GM19239 (cell line): ENCODE results near the gene DTX1.

Experiments used
- DNase-seq: peaks from one replicate; pipeline ENCODE4 v3.0.0; 2011; ENCODE audit warnings: low spot score; ENCODE audit not compliant: insufficient read length
- FAIRE-seq: peaks from 2 replicates; lab custom pipeline; 2011; peaks lifted over from hg19 to GRCh38; lab: Jason Lieb, UNC

Gene DTX1

GRCh38 chr12:113056631-113057488 lies at the start of gene DTX1:
Gene DTX1 (plus strand): TSS chr12:113056730. CDS start chr12:113058193, 1,463 bp downstream.
- no peak for FAIRE-seq
- no peak for DNase-seq

DNA sequence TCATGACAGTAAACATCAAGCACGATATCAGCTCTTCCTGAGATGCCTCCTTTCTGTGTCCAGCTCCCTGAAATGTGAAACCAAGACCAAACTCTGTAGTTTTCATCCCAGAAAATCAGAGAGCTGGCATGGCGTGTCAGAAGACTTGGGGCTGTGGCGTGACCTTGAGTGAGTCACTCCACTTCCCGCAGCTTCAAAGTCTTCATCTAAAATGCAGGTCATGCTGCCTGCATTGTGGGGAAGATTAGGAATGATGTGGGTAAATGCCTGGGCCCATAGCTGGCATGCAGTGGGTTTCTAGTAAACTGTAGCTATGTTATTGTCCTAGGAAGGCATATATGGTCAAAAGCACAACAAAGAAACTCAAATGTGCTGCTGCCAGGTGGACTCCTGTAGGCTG lies 49.4 kb upstream of the DTX1 start:
- FAIRE-seq: no peak
- no peak for DNase-seq

DNA sequence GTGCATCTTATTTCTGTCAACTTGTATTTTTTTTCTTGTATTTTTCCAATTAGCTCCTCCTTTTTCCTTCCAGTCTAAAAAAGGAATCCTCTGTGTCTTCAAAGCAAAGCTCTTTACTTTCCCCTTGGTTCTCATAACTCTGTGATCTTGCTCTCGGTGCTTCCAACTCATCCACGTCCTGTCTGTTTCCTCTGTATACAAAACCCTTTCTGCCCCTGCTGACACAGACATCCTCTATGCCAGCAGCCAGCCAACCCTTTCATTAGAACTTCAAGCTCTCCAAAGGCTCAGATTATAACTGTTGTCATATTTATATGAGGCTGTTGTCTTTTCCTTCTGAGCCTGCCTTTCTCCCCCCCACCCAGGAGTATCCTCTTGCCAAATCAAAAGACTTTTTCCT lies 45.8 kb upstream of the DTX1 start:
- DNase-seq: no peak
- no peak for FAIRE-seq

DNA sequence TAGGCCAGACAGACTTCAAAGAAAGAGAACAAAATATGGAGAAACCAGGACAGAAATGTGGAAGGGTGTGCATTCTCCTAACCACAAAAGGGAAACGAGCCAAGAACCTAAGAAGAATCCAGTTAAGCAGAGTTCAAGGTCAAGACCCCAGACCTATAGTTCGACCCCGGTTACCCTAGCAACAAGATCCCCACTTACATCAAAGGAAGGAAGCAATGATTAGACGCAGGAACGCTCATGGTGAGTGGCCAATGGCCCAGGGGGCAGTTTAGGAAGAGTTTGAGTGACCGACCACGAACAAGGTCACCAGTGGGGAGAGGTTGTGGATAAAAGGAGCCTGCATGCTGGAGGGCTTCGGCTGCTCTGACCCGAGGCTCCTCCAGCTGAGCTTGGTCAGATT lies 42.0 kb upstream of the DTX1 start:
- DNase-seq (no peak), FAIRE-seq (no peak)

GRCh38 chr12:113016796-113017195 lies 39.7 kb upstream of the DTX1 start:
- DNase-seq (no peak), FAIRE-seq (no peak)

DNA sequence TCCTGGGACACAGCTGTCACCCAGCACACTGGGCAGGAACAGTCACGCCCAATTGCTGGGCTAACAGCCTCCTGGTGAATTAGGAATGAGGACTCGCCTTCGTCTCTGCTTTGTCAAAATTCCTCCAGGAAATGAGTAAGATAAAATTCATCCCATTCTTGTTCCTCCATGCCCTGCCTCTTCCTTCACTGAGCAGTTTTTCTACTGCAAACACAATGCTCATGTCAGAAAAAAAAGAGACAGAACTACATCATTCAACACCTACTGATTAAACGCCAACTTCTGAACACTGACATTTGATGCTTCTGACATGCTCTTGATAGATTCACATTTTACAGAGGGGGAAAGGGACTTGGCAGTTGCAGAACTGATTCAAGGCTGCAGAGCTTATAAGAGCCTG lies 37.5 kb upstream of the DTX1 start:
- FAIRE-seq (no peak), DNase-seq (no peak)

DNA sequence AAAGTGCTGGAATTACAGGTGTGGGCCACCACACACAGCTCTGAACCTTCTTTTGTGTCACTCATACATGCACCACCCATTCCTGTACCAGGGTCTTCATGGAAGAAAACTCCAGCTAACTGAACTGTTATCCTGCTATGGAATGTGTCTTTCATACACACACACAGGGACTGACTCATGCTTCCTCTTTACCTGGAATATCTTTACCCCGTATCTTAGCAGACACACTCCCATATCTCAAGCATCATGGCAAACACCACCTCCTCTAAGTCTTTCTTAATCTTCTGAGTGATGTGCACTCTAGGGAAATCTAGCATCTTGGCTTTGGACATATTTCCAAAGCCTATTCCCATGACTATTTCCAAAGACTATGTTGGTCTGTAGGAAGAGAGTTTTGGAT lies 35.0 kb upstream of the DTX1 start:
- DNase-seq: no peak
- FAIRE-seq: no peak

DNA sequence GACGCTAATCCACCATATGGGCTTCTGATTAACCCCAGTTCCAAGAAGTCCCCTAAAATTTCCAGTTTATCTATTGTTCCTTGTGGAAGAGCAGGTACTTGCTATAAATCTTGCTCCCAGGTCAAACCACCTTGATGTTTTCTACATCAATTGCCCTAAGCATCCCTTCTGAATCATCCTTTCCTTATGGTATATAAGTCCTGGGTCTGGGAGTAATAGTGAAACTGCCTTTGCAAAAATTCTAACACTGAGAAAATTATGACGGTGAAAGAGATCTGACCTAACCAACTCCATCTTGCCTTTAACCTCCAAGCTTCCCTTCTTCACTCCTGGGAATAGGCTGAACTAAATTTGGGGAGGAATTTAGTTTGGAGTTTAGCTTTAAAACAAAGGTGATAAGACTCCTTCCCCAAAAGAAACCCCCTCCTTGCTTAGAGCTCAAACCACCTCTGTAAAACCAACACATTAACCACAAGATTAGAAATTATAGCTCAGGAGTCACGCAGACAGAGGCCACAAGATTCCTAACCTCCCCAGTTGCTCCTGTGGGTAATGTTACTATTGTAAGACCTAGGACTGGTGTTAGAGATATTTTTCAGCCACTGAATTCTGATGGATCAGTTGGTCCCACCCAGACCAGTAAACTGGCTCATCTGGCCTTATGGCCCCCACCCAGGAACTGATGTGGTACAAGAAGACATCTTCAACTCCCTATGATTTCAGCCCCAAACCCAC lies 33.8 kb upstream of the DTX1 start:
- DNase-seq (no peak), FAIRE-seq (no peak)

DNA sequence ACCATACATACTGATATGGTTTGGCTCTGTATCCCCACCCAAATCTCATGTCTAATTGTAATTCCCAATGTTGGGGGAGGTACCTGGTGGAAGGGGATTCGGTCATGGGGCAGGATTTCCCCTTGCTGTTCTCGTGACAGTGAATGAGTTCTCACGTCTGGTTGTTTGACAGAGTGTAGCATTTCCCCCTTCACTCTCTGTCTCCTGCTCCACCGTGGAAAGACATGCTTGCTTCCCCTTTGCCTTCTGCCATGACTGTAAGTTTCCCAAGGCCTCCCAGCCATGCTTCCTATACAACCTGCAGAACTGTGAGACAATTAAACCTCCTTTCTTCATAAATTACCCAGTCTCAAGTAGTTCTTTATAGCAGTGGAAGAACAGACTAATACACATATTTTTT lies 28.8 kb upstream of the DTX1 start:
- no peak for DNase-seq
- no peak for FAIRE-seq

GRCh38 chr12:113030875-113031525 lies 25.5 kb upstream of the DTX1 start:
- FAIRE-seq (peak; percentile 86), DNase-seq (peak; percentile 44)

GRCh38 chr12:113039911-113040445 lies 16.6 kb upstream of the DTX1 start:
- FAIRE-seq: no peak
- DNase-seq: no peak

DNA sequence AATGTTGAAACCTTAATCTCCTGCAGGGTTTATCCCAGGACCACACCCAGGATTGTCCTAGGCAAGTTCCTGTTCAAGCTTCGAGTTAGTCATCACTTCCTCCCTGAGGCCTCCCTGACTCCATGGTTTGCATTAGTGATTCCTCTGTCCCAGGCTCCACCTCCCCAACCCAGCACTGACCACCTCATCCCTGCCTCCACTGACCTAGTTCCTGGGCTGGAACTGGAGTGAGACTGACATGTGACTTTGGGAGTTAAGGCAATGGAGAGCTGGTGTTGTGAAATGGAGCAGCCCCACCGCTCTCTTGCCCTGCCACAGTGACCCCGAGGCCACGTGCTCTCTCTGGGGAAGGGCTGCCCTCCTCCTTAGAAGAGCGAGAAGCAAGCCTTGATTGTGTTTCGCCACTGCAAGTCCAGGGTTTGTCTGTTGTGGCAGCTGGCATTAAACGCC lies 15.8 kb upstream of the DTX1 start:
- DNase-seq (no peak), FAIRE-seq (no peak)

DNA sequence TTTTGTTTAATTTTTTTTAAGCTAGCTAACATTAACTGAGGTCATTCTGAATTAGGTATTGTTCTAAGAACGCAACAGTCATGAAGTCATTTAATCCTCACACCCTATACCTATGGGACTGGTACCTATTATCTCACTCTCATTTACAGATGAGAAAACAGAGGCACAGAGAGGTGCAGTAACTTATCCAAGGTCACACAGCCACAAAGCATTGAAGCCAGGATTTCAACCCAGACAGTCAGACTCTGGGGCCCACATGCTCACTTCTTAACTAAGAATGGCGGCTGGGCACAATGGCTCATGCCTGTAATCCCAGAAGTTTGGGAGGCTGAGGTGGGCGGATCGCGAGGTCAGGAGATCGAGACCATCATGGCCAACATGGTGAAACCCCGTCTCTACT lies 15.0 kb upstream of the DTX1 start:
- no peak for FAIRE-seq

GRCh38 chr12:113043240-113043639 lies 13.3 kb upstream of the DTX1 start:
- DNase-seq (no peak), FAIRE-seq (no peak)

More for the DNA sequence above, 15.0 kb upstream of the DTX1 start:
- DNase-seq: no peak

- DNase-seq (no peak), FAIRE-seq (no peak)
Observed at GRCh38 chr12:113044516-113044915, 12.0 kb upstream of the DTX1 start.

GRCh38 chr12:113048716-113049127 lies 7.8 kb upstream of the DTX1 start:
- DNase-seq (peak; percentile 69), FAIRE-seq (peak; percentile 82)

DNA sequence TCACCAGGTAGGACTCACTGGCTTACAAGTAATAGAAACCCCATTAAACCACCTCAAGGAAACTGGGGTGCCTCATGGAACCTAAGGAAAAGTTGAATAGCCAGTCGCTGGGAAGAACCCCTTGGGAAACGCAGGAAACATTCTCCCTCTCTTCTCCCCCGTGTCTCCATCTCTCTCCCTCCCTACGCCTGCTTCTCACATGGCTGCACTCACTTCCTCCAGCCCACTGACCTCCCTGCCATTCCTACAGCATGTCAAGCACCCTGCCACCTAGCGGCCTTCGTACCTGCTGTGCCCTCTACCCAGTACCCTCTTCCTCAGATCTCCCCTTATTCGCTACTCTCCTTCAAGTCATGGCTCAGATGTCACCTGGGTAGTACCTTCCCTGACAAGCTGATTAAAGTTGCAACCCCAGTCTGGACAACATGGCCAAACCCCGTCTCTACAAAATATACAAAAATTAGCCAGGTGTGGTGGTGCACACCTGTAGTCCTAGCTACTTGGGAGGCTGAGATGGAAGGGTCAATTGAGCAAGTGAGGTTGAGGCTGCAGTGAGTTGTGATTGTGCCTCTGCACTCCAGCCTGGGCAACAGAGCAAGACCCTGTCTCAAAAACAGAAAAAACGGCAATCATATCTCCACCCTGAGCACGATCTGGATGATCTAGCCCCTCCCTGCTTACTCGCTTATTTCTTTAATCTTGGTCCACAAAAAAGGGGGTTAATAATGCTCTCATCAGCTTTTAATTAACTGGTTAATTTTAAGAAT lies 6.4 kb upstream of the DTX1 start:
- FAIRE-seq (peak; percentile 84), DNase-seq (peak; percentile 60)

GRCh38 chr12:113050795-113051194 lies 5.7 kb upstream of the DTX1 start:
- DNase-seq (no peak), FAIRE-seq (peak; percentile 64)

DNA sequence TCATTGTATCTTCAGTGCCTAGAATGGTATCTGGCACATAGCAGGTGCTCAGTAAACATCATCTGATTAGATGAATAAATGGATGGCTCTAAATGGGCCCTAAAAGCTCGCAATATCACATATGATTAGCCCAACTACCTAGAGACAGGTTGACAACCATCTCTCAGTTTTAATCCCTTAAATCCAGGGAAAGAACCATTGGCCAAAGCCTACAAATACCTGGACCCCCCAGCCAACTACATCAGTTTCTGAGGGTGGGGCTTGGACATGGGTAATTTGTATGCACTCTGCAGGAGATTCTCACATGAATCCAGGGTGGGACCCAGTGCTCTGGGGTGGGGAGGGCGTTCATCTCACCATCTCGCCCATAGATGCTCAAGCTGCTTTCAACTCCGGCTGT lies 4.8 kb upstream of the DTX1 start:
- FAIRE-seq (no peak), DNase-seq (no peak)

- FAIRE-seq (peak; percentile 26), DNase-seq (no peak)
Observed at GRCh38 chr12:113052326-113052725, 4.2 kb upstream of the DTX1 start.
